NCI-H1417 (cell line): Measurements from ENCODE around the gene MARCO.
A peak's percentile ranks its signal among the peaks of the same experiment; 100 is the strongest.
"Not testable (repeated sequence)": the region's sequence is repeated elsewhere in the genome, so short reads cannot be mapped to it uniquely, and the experiment has no call there.

Source experiments
- DNase-seq, 3 experiments: peaks; one replicate each; lab custom pipeline; 2025; lab: John Stamatoyannopoulos, UW

The MARCO gene

GRCh38 chr2:119005051-119005450, 63.1 kb downstream of the MARCO start:
- DNase-seq, result no peak

- no peak for DNase-seq
Measured at GRCh38 chr2:119005555-119005954, 63.6 kb downstream of the MARCO start.

GRCh38 chr2:119006441-119006840, 64.4 kb downstream of the MARCO start:
- no peak for DNase-seq

- no peak for DNase-seq
Measured at GRCh38 chr2:119008108-119008507, 66.1 kb downstream of the MARCO start.

GRCh38 chr2:119009110-119009509, 67.1 kb downstream of the MARCO start:
- DNase-seq, result no peak

- DNase-seq, result no peak
Measured at GRCh38 chr2:119010336-119010735, 68.3 kb downstream of the MARCO start.

GRCh38 chr2:119011162-119011909, 69.3 kb downstream of the MARCO start:
- peak; percentile 14 to 45 (median 27) for DNase-seq

GRCh38 chr2:119011910-119012209, 69.9 kb downstream of the MARCO start:
- DNase-seq, result no peak

GRCh38 chr2:119012345-119013301, 70.6 kb downstream of the MARCO start:
- no peak for DNase-seq

GRCh38 chr2:119013671-119014070, 71.7 kb downstream of the MARCO start:
- no peak for DNase-seq

GRCh38 chr2:119015845-119016244, 73.9 kb downstream of the MARCO start:
- DNase-seq, result peak in 2 of 3 experiments; percentile 61 to 78

- DNase-seq, result no peak
Measured at GRCh38 chr2:119019521-119019920, 77.5 kb downstream of the MARCO start.

GRCh38 chr2:119022678-119023077, 80.7 kb downstream of the MARCO start:
- DNase-seq, result no peak

GRCh38 chr2:119023534-119023933, 81.5 kb downstream of the MARCO start:
- no peak for DNase-seq

- no peak for DNase-seq
Measured at GRCh38 chr2:119024152-119024551, 82.2 kb downstream of the MARCO start.

- no peak for DNase-seq
Measured at GRCh38 chr2:119024568-119024967, 82.6 kb downstream of the MARCO start.

- no peak for DNase-seq
Measured at GRCh38 chr2:119025013-119025412, 83.0 kb downstream of the MARCO start.

- no peak for DNase-seq
Measured at GRCh38 chr2:119025762-119026351, 83.9 kb downstream of the MARCO start.

GRCh38 chr2:119026890-119027289, 84.9 kb downstream of the MARCO start:
- DNase-seq, result no peak

- peak in 2 of 3 experiments; percentile 16 to 42 for DNase-seq
Measured at GRCh38 chr2:119028327-119029174, 86.6 kb downstream of the MARCO start.

GRCh38 chr2:119029297-119029696, 87.3 kb downstream of the MARCO start:
- DNase-seq, result no peak

GRCh38 chr2:119037922-119038321, 95.9 kb downstream of the MARCO start:
- not testable (repeated sequence) for DNase-seq
